Heart left ventricle (tissue), 13 donors: ENCODE results near the gene TYSND1.

Source experiments
- CTCF ChIP-seq, 12 donors: fragments of 200-600 bp; sonication (generic) in 4 of 12; IDR thresholded peaks; one replicate each; pipeline versions ENCODE4 v1.5.0 to v1.8.0; 2018 to 2022; ENCODE audit warnings: antibody characterized with exemption in 12 of 12, mild to moderate bottlenecking in 5 of 12
- POLR2A ChIP-seq, 2 donors: fragments of 450-650 bp; IDR thresholded peaks; one replicate each; pipeline ENCODE4 v1.6.1; 2017; ENCODE audit warnings: antibody characterized with exemption in 2 of 2, mild to moderate bottlenecking in 2 of 2, moderate library complexity in 2 of 2
- donor health status: ischemic (EF 13 %, LVEDD 7.1; RV severe dilation, severe dysfunction).
- donor health status: DM: no; HTN: yes; CAD: no.
- donor health status: DM: no; HTN: no; CAD: no.
- donor health status: ischemic (EF 25% LVEDD 6.9; RV normal size, moderate dysfunction).
- donor health status: ischemic (EF 25% LVEDD 5.7; RV mildly dilated, moderate dysfunction).
- donor health status: ischemic (EF 35%, LVEDD 5.7; RV mildly dilated, moderate dysfunction).
- donor health status: nonischemic (EF 11% LVEDD 7.7; RV severe dilation, severe dysfunction).
- donor health status: DM: yes; HTN: yes; CAD: no.
- donor health status: PGD.
- donor health status: ischemic (EF 29% LVEDD 5.4; RV normal size, mild dysfunction).
- donor health status: nonischemic (EF 23%, LVEDD 6.1; RV moderate dilation, normal function).

- TF ChIP-seq CTCF (IDR thresholded peaks at IDR 0.05) (no peak), POLR2A (IDR thresholded peaks at IDR 0.05) (no peak)
Measured at GRCh38 chr10:70162892-70163201, 16.3 kb upstream of the TYSND1 start.
